ENCODE measurements around the gene RNF180. TPM values are rescaled to one million over a fixed set of nuclear protein-coding genes. Genes with fewer than 3 reads are reported as not detected.

RNF180 gene
- total RNA-seq, 1 donor from 2014 or later, result 7.8 TPM

DNA sequence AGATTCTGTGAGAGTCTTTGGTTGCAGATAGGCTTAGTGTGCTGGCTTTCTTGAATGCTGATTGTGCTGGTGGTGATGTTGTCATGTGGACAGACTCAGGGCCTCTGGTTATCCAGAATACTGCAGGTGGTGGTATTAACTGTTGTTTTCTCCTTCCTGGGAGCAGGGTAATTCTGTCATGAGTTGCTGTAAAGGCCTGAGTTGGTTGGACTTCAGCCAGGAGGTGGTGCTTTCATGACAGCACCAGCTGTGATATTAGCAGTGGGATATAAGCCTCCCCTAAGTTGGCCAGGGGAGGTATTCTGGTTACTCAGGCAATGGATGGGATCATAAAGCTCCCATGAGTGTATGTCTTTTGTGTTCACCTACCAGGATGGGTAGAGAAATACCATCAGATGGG, 16.4 kb upstream of the RNF180 start:
- no peaks in the 10 kb centered on the region for H3K27me3 Mint-ChIP-seq (ENCODE audit: unreplicated experiment)
- DNase-seq (ENCODE audit: low spot score), result no peak
- no peaks in the 10 kb centered on the region for H3K9me3 Mint-ChIP-seq (ENCODE audit: unreplicated experiment)
- H3K27ac Mint-ChIP-seq (ENCODE audit: unreplicated experiment), result no peak overlapping the region
- H3K36me3 Mint-ChIP-seq (ENCODE audit: low read depth, unreplicated experiment), result no peaks in the 10 kb centered on the region
- no peak overlapping the region for H3K4me3 Mint-ChIP-seq (ENCODE audit: unreplicated experiment)
- no peaks in the 10 kb centered on the region for H3K4me1 Mint-ChIP-seq (ENCODE audit: unreplicated experiment)
- TF ChIP-seq, protein P1, sequence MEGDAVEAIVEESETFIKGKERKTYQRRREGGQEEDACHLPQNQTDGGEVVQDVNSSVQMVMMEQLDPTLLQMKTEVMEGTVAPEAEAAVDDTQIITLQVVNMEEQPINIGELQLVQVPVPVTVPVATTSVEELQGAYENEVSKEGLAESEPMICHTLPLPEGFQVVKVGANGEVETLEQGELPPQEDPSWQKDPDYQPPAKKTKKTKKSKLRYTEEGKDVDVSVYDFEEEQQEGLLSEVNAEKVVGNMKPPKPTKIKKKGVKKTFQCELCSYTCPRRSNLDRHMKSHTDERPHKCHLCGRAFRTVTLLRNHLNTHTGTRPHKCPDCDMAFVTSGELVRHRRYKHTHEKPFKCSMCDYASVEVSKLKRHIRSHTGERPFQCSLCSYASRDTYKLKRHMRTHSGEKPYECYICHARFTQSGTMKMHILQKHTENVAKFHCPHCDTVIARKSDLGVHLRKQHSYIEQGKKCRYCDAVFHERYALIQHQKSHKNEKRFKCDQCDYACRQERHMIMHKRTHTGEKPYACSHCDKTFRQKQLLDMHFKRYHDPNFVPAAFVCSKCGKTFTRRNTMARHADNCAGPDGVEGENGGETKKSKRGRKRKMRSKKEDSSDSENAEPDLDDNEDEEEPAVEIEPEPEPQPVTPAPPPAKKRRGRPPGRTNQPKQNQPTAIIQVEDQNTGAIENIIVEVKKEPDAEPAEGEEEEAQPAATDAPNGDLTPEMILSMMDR (IDR thresholded peaks at IDR 0.05; ENCODE audit: unreplicated experiment), result no peak

DNA sequence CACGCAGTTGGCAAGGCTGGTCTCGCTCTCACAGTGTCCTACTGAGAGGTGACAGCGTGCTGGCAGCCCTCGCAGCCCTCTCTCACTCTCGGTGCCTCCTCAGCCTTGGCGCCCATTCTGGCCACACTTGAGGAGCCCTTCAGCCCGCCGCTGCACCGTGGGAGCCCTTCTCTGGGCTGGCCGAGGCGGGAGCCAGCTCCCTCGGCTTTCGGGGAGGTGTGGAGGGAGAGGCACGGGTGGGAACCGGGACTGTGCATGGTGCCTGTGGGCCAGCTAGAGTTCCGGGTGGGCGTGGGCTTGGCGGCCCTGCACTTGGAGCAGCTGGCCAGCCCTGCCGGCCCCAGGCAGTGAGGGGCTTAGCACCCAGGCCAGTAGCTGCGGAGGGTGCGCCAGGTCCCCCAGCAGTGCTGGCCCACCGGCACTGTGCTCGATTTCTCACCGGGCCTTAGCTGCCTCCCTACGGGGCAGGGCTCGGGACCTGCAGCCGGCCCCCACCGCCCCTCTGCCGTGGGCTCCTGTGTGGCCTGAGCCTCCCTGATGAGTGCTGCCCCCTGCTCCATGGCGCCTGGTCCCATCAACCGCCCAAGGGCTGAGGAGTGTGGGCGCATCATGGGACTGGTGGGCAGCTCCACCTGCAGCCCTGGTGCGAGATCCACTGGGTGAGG, 15.7 kb upstream of the RNF180 start:
- no peak for DNase-seq (ENCODE audit: low spot score)
- H3K27me3 Mint-ChIP-seq (ENCODE audit: unreplicated experiment), result no peaks in the 10 kb centered on the region
- H3K27ac Mint-ChIP-seq (ENCODE audit: unreplicated experiment), result no peak overlapping the region
- no peak overlapping the region for H3K4me3 Mint-ChIP-seq (ENCODE audit: unreplicated experiment)
- no peaks in the 10 kb centered on the region for H3K9me3 Mint-ChIP-seq (ENCODE audit: unreplicated experiment)
- no peaks in the 10 kb centered on the region for H3K4me1 Mint-ChIP-seq (ENCODE audit: unreplicated experiment)
- no peaks in the 10 kb centered on the region for H3K36me3 Mint-ChIP-seq (ENCODE audit: low read depth, unreplicated experiment)
- TF ChIP-seq, protein P1 (IDR thresholded peaks at IDR 0.05; ENCODE audit: unreplicated experiment), result no peak

DNA sequence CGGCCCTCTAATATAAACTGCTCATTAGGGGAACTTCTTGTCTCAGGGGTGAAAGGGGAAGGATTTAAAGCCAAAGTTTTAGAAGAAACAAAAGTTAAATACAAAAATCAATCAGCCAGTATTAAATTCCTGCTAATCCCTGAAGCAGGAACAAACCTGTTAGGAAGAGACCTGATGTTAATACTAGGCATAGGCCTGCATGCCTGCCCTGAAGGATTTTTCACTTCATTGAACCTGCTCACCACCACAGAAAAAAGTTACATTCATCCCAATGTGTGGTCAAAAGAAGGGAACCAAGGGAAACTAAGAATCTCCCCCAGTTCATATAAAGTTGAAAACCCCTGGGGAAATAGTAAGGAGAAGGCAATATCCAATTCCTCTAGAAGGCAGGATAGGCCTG, 9.4 kb upstream of the RNF180 start:
- TF ChIP-seq, protein P1 (IDR thresholded peaks at IDR 0.05; ENCODE audit: unreplicated experiment), result no peak
- DNase-seq (ENCODE audit: low spot score), result no peak
- Mint-ChIP-seq H3K9me3 (ENCODE audit: unreplicated experiment) (no peaks in the 10 kb centered on the region), H3K4me3 (ENCODE audit: unreplicated experiment) (no peak overlapping the region), H3K27ac (ENCODE audit: unreplicated experiment) (no peak overlapping the region), H3K36me3 (ENCODE audit: low read depth, unreplicated experiment) (no peaks in the 10 kb centered on the region), H3K27me3 (ENCODE audit: unreplicated experiment) (peaks cover 2% of the 10 kb centered on the region), H3K4me1 (ENCODE audit: unreplicated experiment) (no peaks in the 10 kb centered on the region)

DNA sequence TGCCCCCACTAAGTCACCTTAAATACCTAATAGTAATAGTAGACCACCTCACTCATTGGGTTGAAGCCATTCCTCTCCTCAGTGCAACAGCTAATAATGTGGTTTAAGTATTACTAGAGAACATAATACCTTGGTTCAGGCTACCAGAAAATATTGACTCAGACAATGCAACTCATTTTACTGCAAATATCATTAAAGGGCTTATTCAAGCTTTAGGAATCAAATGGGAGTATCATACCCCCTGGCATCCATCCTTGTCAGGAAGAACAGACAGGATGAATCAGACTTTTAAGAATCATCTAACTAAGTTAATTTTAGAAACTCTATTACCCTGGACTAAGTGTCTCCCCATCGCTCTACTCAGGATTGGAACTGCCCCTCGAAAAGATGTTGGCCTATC, 6.8 kb upstream of the RNF180 start:
- H3K36me3 Mint-ChIP-seq (ENCODE audit: low read depth, unreplicated experiment), result no peaks in the 10 kb centered on the region
- peaks cover 2% of the 10 kb centered on the region for H3K27me3 Mint-ChIP-seq (ENCODE audit: unreplicated experiment)
- H3K4me3 Mint-ChIP-seq (ENCODE audit: unreplicated experiment), result no peak overlapping the region
- no peak for DNase-seq (ENCODE audit: low spot score)
- TF ChIP-seq, protein P1 (IDR thresholded peaks at IDR 0.05; ENCODE audit: unreplicated experiment), result no peak
- no peaks in the 10 kb centered on the region for H3K9me3 Mint-ChIP-seq (ENCODE audit: unreplicated experiment)
- H3K4me1 Mint-ChIP-seq (ENCODE audit: unreplicated experiment), result peaks cover 6% of the 10 kb centered on the region
- no peak overlapping the region for H3K27ac Mint-ChIP-seq (ENCODE audit: unreplicated experiment)

DNA sequence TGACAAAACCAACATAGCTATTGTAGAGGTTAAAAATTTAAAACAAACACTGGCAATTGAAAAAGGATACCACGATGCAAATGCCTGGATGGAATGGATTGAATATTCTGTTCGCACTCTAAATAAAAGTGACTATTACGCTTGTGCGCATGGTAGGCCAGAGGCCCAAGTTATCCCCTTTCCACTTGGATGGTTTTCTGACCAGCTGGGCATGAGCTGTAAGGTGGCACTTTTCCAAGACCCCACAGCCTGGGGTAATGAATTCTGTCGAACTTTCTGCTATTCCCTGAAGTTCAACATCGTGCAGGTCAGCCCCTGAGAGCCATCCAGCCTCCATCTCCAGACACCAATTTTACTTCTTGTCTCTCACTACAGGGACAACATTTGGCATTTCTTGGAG, 5.4 kb upstream of the RNF180 start:
- Mint-ChIP-seq H3K27ac (ENCODE audit: unreplicated experiment) (no peak overlapping the region), H3K36me3 (ENCODE audit: low read depth, unreplicated experiment) (no peaks in the 10 kb centered on the region), H3K4me1 (ENCODE audit: unreplicated experiment) (peaks cover 6% of the 10 kb centered on the region), H3K9me3 (ENCODE audit: unreplicated experiment) (no peaks in the 10 kb centered on the region), H3K4me3 (ENCODE audit: unreplicated experiment) (no peak overlapping the region), H3K27me3 (ENCODE audit: unreplicated experiment) (peaks cover 5% of the 10 kb centered on the region)
- TF ChIP-seq, protein P1 (IDR thresholded peaks at IDR 0.05; ENCODE audit: unreplicated experiment), result no peak
- no peak for DNase-seq (ENCODE audit: low spot score)

Measured in endothelial cell (in vitro differentiated cells).